SK-N-MC (cell line): ENCODE data around the gene PDCL2.
"Not testable (repeated sequence)": the region's sequence is repeated elsewhere in the genome, so short reads cannot be mapped to it uniquely, and the experiment has no call there.

Experiments used
- DNase-seq: peaks from one replicate; pipeline ENCODE4 v3.0.0-alpha.2; 2011; ENCODE audit warnings: low read depth, low spot score
- H3K27ac ChIP-seq: fragments of 200-600 bp; sonication (generic); 2 replicates; pipeline ENCODE4 v1.5.1; 2016; ENCODE audit warnings: mixed run types
- H3K36me3 ChIP-seq: fragments of 200-600 bp; sonication (generic); 2 replicates; pipeline ENCODE4 v1.6.1; 2017; ENCODE audit warnings: antibody characterized with exemption, low read length, mixed read lengths; ENCODE audit not compliant: insufficient read depth
- H3K4me3 ChIP-seq: fragments of 200-600 bp; sonication (generic); 2 replicates; pipeline ENCODE4 v1.5.1; 2016
- H3K9ac ChIP-seq: fragments of 200-600 bp; sonication (generic); 2 replicates; pipeline ENCODE4 v1.8.0; 2017; ENCODE audit warnings: mixed run types, mixed read lengths; ENCODE audit not compliant: insufficient read length
- H3K9me3 ChIP-seq: fragments of 200-600 bp; sonication (generic); 2 replicates; pipeline ENCODE4 v1.6.1; 2017; ENCODE audit warnings: low read depth, mild to moderate bottlenecking, antibody characterized with exemption, low read length, moderate library complexity, mixed read lengths
- EZH2 ChIP-seq: fragments of 200-600 bp; sonication (generic); IDR thresholded peaks from one replicate; pipeline ENCODE4 v1.6.1; 2017; ENCODE audit warnings: antibody characterized with exemption
- FOXP2 ChIP-seq: optimal IDR thresholded peaks from 2 replicates; pipeline ENCODE3; 2011; ENCODE audit warnings: mild to moderate bottlenecking, moderate library complexity; ENCODE audit not compliant: insufficient read depth; ENCODE audit errors: extremely low read length, control extremely low read depth
- POLR2AphosphoS5 ChIP-seq: IDR thresholded peaks from 2 replicates; pipeline ENCODE4 v1.6.1; 2012; ENCODE audit warnings: mild to moderate bottlenecking, low read depth, low read length, borderline replicate concordance

Gene PDCL2

GRCh38 chr4:55608591-55608990, 16.5 kb upstream of the PDCL2 start:
- no peak overlapping the region for H3K9ac ChIP-seq
- no peak overlapping the region for H3K4me3 ChIP-seq
- no peaks in the 10 kb centered on the region for H3K36me3 ChIP-seq
- no peak for DNase-seq
- H3K27ac ChIP-seq, result no peak overlapping the region
- H3K9me3 ChIP-seq, result no peaks in the 10 kb centered on the region
- no peak for TF ChIP-seq POLR2AphosphoS5
- no peak for TF ChIP-seq EZH2
- TF ChIP-seq FOXP2, result no peak

DNA sequence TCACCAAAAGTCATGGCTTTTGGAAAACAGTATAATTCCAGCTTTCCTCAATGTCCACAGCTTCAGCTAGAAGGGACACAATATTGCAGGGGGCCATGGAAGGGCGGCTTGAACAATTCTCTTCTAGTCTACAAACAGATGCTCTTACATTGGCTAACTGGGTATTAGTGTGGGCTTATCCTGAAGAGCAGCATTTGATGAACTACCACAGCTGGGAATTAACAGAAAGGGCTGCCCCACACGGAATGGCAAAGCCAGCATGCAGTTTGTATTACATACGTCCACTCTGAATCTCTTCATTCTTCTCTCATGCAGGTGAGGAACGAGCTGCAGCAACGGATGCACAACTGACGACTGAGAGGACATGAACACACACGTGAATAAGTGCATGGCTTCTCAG, 13.0 kb upstream of the PDCL2 start:
- Histone ChIP-seq H3K27ac (no peak overlapping the region), H3K9me3 (no peaks in the 10 kb centered on the region), H3K4me3 (no peak overlapping the region), H3K36me3 (no peaks in the 10 kb centered on the region), H3K9ac (no peak overlapping the region)
- TF ChIP-seq EZH2 (no peak), POLR2AphosphoS5 (no peak), FOXP2 (no peak)
- no peak for DNase-seq

- no peak overlapping the region for H3K27ac ChIP-seq
- no peak overlapping the region for H3K9ac ChIP-seq
- TF ChIP-seq POLR2AphosphoS5 (no peak), FOXP2 (no peak), EZH2 (no peak)
- H3K9me3 ChIP-seq, result no peaks in the 10 kb centered on the region
- no peak overlapping the region for H3K4me3 ChIP-seq
- no peaks in the 10 kb centered on the region for H3K36me3 ChIP-seq
- DNase-seq, result no peak
Measured at GRCh38 chr4:55600640-55601039, 8.6 kb upstream of the PDCL2 start.

DNA sequence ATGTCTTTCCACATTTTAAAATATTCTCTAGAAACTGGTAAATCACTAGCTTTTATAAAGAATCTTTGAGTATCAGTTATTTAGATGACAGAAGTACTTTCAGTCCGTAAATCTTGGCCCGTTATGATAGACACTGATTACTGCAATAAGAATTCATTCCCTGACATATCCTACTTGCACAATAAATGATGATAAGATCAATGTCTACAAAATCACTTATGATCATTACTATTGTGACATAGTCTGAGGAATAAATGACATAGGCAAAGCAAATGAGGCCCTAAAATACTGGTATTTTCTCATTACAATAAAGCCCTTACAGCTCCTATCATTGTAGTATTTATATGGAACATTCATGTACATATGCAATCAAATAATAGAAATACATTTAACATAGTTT, 6.6 kb upstream of the PDCL2 start:
- no peaks in the 10 kb centered on the region for H3K36me3 ChIP-seq
- TF ChIP-seq FOXP2 (no peak), POLR2AphosphoS5 (no peak), EZH2 (no peak)
- no peak overlapping the region for H3K4me3 ChIP-seq
- H3K27ac ChIP-seq, result no peak overlapping the region
- no peak overlapping the region for H3K9ac ChIP-seq
- no peak for DNase-seq
- H3K9me3 ChIP-seq, result no peaks in the 10 kb centered on the region

DNA sequence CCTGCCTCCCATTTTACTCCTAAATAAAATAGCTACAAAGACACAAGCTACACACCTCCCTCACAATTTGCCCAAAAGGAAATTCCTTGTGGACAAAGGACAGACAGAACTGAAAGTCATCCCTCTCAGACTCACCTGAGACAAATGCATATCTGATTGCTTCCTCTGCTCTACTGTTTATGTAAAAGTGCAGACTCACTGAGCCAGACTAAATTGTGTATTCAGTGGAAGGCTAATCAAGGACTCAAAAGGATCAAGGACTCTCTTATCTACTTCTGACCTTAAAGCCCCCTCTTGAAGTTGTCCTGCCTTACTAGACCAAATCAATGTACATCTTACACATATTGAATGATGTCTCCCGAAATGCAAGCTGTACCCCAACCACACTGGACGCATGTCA, 3.9 kb downstream of the PDCL2 start:
- Histone ChIP-seq H3K27ac (no peak overlapping the region), H3K4me3 (no peak overlapping the region), H3K9ac (no peak overlapping the region), H3K36me3 (no peaks in the 10 kb centered on the region), H3K9me3 (no peaks in the 10 kb centered on the region)
- no peak for DNase-seq
- TF ChIP-seq POLR2AphosphoS5 (no peak), EZH2 (no peak), FOXP2 (no peak)

DNA sequence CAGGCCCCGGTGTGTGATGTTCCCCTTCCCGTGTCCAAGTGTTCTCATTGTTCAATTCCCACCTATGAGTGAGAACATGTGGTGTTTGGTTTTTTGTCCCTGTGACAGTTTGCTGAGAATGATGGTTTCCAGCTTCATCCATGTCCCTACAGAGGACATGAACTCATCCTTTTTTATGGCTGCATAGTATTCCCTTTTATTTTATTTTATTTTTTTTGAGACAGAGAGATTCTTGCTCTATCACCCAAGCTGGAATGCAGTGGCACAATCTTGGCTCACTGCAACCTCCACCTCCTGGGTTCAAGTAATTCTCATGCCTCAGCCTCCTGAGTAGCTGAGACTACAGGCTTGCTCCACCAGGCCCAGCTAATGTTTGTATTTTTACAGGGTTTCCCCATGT, 9.3 kb downstream of the PDCL2 start:
- H3K9ac ChIP-seq, H3K27ac ChIP-seq, H3K9me3 ChIP-seq, H3K4me3 ChIP-seq, H3K36me3 ChIP-seq, DNase-seq: not testable (repeated sequence)

DNA sequence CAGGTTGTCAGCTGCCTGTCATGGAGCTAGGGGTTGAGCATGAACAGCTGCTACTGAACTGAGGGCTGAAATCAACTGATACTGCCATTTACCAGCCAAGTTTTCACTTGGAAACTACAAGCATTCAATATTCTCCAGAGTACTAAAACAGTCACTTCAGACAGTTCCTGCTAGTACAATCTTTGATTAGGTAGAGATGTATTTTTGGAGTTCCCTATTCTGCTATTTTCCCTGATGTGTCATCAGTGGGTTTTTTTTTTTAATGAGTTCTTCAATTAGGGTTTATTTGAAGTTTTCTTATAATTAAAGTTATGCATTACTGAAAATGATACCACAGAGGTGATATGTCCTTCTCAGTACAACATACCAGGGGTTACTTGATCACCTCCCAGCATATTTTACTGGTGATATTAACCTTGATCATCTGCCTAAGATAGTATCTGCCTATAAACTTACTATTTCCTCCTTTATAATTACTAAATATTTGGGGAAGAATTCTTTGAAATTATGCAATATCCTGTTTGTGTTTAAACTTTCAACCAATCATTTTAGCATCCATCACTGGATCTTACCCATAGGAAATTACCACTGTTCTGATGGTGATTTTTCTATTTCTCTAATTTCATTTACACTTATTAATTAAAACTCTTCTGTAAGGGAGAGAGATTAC, 13.6 kb downstream of the PDCL2 start:
- TF ChIP-seq EZH2, result no peak
- TF ChIP-seq FOXP2, result no peak
- no peak for TF ChIP-seq POLR2AphosphoS5
- no peak overlapping the region for H3K4me3 ChIP-seq
- no peaks in the 10 kb centered on the region for H3K9me3 ChIP-seq

GRCh38 chr4:55575513-55575912, 16.5 kb downstream of the PDCL2 start:
- no peak for DNase-seq
- H3K9me3 ChIP-seq, result no peaks in the 10 kb centered on the region
- H3K27ac ChIP-seq, result no peak overlapping the region
- H3K9ac ChIP-seq, result no peak overlapping the region
- no peak overlapping the region for H3K4me3 ChIP-seq
- H3K36me3 ChIP-seq, result no peaks in the 10 kb centered on the region
- no peak for TF ChIP-seq POLR2AphosphoS5
- no peak for TF ChIP-seq EZH2
- no peak for TF ChIP-seq FOXP2

More for the DNA sequence above, 13.6 kb downstream of the PDCL2 start:
- Histone ChIP-seq H3K36me3 (no peaks in the 10 kb centered on the region), H3K27ac (no peak overlapping the region), H3K9ac (no peak overlapping the region)
- no peak for DNase-seq

GRCh38 chr4:55574252-55574651, 17.8 kb downstream of the PDCL2 start:
- no peak overlapping the region for H3K4me3 ChIP-seq
- no peak overlapping the region for H3K9ac ChIP-seq
- no peak for TF ChIP-seq FOXP2
- no peak for TF ChIP-seq EZH2
- TF ChIP-seq POLR2AphosphoS5, result no peak
- no peaks in the 10 kb centered on the region for H3K36me3 ChIP-seq
- H3K9me3 ChIP-seq, result no peaks in the 10 kb centered on the region
- no peak overlapping the region for H3K27ac ChIP-seq
- DNase-seq, result no peak

- Histone ChIP-seq H3K9ac (no peak overlapping the region), H3K9me3 (no peaks in the 10 kb centered on the region), H3K4me3 (no peak overlapping the region), H3K27ac (no peak overlapping the region), H3K36me3 (no peaks in the 10 kb centered on the region)
- no peak for TF ChIP-seq EZH2
- TF ChIP-seq FOXP2, result no peak
- no peak for TF ChIP-seq POLR2AphosphoS5
- DNase-seq, result no peak
Measured at GRCh38 chr4:55571806-55572205, 20.2 kb downstream of the PDCL2 start.
